Nucleus accumbens (tissue), 56 donors: ENCODE results near the gene SOCS3.

Experiments used
- DNase-seq, 56 donors: peaks; one replicate each; lab custom pipeline; 2025; lab: John Stamatoyannopoulos, UW

Gene SOCS3

GRCh38 chr17:78369791-78370381 lies 10.0 kb upstream of the SOCS3 start:
- no peak for DNase-seq

GRCh38 chr17:78368854-78369495 lies 9.1 kb upstream of the SOCS3 start:
- DNase-seq, result no peak

GRCh38 chr17:78368348-78368747 lies 8.5 kb upstream of the SOCS3 start:
- DNase-seq, result no peak

- no peak for DNase-seq
Measured at GRCh38 chr17:78367193-78367592, 7.3 kb upstream of the SOCS3 start.

GRCh38 chr17:78366109-78366848 lies 6.4 kb upstream of the SOCS3 start:
- no peak for DNase-seq

- no peak for DNase-seq
Measured at GRCh38 chr17:78365561-78366108, 5.8 kb upstream of the SOCS3 start.

- no peak for DNase-seq
Measured at GRCh38 chr17:78364436-78365281, 4.8 kb upstream of the SOCS3 start.

- DNase-seq, result no peak
Measured at GRCh38 chr17:78362671-78363070, 2.8 kb upstream of the SOCS3 start.

GRCh38 chr17:78362232-78362631 lies 2.4 kb upstream of the SOCS3 start:
- no peak for DNase-seq

- no peak for DNase-seq
Measured at GRCh38 chr17:78361225-78361701, 1.4 kb upstream of the SOCS3 start.

GRCh38 chr17:78360371-78361224 lies 721 bp upstream of the SOCS3 start:
- peak in 51 of 56 donors; percentile 14 to 93 (median 62) for DNase-seq

- peak in 2 of 56 donors; percentile 53 to 59 for DNase-seq
Measured at GRCh38 chr17:78359321-78359996, 418 bp downstream of the SOCS3 start.

GRCh38 chr17:78358538-78359320 lies 1.1 kb downstream of the SOCS3 start:
- peak in 3 of 56 donors; percentile 9 to 37 (median 35) for DNase-seq

GRCh38 chr17:78357672-78358537 lies 2.0 kb downstream of the SOCS3 start:
- DNase-seq, result no peak

GRCh38 chr17:78357177-78357586 lies 2.7 kb downstream of the SOCS3 start:
- DNase-seq, result peak in 35 of 56 donors; percentile 7 to 74 (median 40)

GRCh38 chr17:78356101-78356713 lies 3.7 kb downstream of the SOCS3 start:
- peak in 36 of 56 donors; percentile 8 to 83 (median 42) for DNase-seq
